IPS-11a (cell line): ENCODE results near the gene PGGHG.
"Not testable (repeated sequence)": the region's sequence is repeated elsewhere in the genome, so short reads cannot be mapped to it uniquely, and the experiment has no call there.

ENCODE experiments used
- H3K4me3 ChIP-seq: one replicate; pipeline ENCODE4 v1.5.1; 2013; ENCODE audit warnings: low read depth, low read length, control low read depth

Gene PGGHG

DNA sequence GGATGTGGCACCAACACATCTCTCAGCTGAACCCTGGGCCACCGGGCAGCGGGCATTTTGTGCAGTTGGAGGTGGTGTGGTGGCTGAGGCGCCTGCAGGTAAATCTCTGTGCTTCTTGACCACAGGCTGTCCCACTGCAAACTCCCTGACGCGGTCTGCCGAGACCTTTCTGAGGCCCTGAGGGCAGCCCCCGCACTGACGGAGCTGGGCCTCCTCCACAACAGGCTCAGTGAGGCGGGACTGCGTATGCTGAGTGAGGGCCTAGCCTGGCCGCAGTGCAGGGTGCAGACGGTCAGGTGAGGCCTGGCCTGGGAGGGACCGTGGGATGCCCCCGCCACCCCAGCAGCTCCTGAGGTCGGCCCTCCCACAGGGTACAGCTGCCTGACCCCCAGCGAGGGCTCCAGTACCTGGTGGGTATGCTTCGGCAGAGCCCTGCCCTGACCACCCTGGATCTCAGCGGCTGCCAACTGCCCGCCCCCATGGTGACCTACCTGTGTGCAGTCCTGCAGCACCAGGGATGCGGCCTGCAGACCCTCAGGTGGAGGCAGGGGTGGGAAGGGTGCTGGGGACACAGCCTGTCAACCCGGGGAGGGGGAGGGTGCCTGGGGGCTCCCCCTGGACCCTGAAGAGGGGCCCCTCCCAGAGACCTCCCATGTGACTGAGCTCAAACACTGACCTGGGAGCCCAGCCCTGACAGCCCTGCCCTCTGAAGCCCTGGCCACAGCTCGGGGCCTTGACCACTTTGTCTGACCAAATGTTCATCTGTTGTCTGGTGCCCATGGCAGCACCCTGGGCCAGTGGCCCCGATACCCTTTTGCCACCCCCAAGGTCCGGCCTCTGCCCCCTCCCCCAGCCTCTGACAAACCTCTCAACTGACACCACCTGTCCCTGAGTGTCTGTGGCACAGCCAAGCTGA, 4.6 kb upstream of the PGGHG start:
- H3K4me3 ChIP-seq, result no peak overlapping the region

DNA sequence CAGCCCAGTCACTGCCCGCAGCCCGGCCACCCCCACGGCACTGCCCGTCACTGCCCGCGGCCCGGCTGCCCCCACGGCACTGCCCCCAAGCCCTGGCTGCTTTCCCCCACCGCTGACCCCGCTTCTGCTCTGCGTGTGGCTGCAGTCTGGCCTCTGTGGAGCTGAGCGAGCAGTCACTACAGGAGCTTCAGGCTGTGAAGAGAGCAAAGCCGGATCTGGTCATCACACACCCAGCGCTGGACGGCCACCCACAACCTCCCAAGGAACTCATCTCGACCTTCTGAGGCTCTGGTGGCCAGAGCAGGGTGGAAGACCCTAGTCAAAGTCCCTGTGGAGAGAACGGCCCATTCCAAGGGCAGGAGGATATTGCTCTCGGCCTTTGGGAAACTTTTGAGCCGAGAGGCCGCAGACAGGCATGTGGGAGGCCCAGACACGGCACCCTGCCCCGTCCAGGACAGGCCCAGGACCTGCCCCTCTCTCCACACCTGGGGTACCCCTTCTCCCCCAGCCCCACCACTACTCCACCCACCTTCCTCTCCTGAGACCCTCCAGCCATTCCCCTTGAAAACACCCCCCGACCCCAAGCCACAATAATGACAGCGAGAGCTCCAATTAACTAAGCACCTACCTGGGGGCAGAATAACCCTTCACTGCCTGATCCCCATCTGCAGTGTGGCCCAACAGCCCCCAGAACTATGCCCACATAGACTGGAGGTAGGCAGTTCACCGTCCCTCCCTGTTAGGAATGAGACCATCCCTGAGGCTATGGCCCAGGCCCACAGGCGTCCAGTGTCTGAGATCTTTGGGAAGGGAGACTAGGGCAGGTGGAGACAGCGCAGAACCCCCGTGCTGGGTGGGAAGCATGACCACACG, 3.7 kb upstream of the PGGHG start:
- no peak overlapping the region for H3K4me3 ChIP-seq

DNA sequence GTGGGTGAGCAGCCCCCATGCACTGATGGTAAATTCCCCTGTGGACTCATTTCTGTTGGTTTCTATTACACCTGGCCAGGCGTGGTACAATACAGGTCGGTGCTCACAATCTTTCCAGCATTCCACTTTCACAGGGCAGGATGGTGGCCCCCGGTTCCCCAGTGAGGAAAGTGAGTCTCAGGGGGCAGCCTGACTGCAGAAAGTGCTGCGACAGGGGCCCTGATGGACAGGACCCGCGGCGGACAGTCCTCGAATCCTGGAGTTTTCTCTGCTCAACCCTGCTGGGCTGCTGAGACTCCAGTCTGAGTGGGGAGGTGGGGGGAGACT, 3.1 kb upstream of the PGGHG start:
- H3K4me3 ChIP-seq, result no peak overlapping the region

DNA sequence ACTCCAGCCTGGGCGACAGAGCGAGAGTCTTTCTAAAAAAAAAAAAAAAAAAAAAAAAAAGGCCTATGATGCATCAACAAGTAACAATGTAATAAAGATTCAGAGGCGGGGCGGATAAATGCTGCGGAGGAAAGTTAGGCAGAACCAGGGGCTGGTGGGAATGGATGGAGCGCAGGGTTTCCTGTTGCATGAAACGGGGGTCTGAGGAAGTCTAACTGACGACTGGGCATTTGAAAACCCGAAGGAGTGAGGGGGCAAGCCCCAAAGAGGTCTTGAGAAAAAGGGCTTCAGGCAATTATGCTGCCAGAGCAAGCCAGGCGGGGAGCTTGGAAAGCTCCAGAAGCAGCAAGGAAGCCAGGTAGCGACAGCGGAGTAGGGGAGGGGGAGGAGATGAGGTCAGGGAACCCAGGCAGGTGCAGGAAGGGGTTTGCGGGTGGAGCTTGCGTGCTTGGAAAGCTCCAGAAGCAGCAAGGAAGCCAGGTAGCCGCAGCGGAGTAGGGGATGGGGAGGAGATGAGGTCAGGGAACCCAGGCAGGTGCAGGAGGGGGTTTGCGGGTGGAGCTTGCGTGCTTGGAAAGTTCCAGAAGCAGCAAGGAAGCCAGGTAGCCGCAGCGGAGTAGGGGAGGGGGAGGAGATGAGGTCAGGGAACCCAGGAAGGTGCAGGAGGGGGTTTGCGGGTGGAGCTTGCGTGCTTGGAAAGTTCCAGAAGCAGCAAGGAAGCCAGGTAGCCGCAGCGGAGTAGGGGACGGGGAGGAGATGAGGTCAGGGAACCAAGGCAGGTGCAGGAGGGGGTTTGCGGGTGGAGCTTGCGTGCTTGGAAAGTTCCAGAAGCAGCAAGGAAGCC, 1.7 kb upstream of the PGGHG start:
- H3K4me3 ChIP-seq, result not testable (repeated sequence)

DNA sequence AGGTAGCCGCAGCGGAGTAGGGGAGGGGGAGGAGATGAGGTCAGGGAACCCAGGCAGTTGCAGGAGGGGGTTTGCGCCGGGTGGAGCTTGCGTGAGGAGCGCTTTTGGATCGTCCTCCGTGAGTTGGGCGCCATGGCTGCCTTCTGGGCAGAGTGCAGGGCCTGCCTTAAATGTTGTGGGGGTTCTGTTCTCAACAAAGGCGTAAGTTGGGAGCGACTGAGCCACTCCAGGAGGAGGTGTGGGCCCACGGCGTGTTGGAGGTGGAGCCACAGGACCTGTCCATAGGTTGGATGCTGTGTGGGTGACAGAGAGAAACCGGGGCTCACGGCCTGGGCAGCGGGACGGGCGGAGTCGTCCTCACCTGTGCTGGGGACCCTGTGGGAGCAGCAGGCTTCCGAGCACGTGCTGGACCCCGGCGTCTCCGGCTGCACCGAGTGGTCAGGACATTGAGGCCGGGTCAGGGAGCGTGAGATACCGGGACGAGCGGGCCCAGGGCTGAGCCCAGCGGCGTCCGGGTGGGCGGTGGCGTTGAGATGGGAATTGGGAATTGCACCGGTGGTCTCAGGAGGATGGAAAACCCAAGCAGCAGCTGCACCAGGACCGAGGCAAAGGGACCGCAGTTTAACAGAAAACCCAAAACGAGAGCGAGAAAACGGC, 977 bp upstream of the PGGHG start:
- peak overlapping the region; percentile 33 for H3K4me3 ChIP-seq

DNA sequence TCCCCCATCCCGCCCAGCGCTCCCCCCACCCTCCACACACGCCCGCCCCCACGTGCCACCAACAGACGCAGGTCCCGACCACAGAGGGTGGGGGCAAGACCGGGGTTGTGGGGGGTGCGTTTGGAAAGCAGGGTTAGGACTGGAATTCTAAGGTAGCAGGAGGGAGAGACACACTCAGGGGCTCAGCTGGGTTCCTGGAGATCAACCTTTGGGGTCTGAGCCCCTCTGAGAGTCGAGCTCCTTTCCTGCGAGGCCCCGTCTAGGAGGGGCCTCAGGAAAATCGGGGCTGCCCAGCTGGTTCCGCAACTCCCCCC, 429 bp downstream of the PGGHG start:
- no peak overlapping the region for H3K4me3 ChIP-seq

DNA sequence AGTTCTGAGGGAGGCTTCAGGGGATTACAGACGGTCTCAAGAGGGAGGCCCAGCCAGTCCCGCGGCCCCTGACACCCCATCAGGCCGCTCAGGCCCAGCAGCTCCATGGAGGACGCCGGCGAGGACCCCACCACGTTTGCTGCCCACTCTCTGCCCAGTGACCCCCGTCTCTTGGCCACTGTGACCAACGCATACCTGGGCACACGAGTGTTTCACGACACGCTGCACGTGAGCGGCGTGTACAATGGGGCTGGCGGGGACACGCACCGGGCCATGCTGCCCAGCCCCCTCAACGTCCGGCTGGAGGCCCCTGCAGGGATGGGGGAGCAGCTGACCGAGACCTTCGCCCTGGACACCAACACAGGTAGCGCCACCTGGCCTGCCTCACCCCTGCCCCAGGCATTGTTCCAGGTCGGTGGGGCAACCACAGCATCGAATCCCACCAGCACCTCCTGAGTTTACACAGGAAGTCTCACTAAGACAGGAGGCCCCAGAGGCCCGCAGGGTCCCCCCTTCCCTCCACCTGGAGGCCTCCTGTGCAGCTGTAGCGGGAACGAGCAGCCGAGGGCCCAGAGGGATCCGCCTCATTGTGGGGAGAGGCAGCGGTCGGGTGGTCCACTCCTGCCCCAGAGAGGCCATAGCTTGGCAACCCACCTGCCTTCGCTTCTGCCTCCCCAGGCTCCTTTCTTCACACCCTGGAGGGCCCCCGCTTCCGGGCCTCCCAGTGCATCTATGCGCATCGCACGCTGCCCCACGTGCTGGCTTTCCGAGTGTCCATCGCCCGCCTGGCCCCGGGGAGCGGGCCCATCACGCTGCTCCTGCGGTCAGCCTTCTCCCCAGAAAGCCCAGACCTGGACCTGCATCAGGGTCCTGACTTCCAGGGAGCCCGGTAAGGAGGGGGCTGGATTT, 1.0 kb downstream of the PGGHG start:
- no peak overlapping the region for H3K4me3 ChIP-seq

DNA sequence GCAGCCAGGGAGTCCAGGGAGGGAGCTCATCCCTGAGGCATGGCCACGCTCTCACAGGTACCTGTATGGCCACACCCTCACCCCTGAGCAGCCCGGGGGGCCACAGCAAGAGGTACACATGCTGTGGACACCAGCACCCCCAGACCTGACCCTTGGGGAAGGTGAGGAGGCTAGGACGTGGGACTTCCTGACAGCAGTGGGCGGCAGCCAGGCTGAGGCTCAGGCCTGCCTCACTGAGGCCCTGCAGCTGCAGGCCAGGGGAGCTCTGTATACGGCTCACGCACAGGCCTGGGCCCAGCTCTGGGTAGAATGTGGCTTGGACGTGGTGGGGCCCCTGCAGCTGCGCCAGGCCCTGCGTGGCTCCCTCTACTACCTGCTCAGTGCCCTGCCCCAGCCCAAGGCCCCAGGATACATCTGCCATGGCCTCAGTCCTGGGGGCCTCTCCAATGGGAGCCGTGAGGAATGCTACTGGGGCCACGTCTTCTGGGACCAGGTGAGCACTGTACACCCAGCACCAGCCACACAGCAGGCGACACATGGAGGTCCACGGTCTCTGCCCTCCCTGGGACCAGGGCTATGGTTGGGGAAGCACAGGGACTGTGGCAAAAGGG, 1.8 kb downstream of the PGGHG start:
- H3K4me3 ChIP-seq, result no peak overlapping the region

DNA sequence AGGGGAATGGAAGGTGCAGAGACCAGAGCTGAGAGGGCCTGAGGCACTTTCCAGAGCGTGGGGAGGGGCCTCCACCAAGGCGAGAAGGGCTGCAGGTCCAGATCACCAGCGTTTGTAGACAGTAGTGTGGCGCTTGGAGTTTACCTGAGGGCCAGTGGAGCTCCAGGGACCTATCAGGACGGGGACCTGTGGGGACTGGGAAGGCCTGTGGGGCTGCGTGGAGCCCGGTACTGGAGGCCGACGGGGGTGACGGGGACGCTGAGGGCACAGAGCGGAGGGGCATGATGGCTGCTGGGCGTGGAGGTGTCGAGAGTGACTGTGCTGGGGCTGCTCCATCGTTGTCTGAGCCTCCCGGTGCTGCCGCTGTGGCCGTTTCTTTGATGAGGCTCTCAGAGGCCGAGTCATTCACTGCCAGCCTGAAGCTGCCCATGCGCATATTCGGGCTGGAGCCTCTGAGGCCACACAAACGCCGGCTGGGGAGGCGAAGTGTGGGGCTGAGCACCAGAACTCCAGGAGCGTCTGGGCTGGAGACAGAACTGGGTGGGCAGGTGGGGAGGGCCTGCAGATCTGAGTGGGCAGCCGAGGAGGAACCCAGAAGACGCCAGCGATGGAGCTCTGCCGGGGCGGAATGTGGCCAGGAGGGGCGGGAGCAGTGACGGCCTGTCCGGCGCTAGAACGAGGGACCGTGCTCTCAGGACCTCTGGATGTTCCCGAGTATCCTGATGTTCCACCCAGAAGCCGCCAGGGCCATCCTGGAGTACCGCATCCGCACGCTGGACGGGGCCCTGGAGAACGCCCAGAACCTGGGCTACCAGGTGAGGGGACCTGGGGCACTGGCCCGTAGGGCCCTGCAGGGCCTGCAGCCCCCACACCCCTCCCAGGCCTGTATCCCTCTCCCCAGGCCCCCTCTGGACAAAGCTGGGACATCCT, 2.6 kb downstream of the PGGHG start:
- no peak overlapping the region for H3K4me3 ChIP-seq

DNA sequence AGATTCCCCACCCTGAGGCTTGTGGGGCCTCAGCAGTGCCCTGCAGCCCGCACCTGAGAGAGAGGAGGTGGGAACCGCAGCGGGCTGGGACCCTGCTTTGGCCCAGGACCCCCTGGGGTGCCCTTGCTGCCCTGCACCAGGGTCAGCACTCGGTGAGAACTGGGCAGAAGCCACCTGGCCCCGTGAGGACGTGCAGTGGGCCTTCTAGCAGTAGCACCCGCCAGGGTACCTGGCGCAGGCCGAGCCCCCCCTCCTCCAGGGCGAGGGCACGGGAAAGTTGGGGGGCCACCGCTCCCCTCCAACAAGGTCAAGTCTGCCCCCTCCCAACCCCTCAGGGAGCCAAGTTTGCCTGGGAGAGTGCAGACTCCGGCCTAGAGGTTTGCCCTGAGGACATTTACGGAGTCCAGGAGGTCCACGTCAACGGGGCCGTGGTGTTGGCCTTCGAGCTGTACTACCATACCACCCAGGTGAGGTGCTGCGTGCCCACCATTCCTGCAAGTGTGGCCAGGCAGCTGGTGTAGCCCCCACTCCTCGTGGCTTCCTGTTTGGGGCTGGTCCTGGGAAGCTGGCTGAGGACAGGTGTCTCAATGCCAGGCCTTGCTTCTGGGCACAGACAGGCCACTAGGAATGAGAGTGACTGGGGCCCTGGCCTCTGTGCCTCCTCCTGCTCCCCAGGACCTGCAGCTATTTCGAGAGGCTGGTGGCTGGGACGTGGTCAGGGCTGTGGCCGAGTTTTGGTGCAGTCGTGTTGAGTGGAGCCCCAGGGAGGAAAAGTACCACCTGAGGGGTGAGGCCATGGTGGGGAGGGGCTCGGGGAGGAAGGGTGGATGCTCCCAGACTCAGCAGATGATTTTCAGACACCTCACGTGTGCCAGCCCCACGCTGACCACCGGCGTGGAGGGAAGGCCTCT, 3.5 kb downstream of the PGGHG start:
- no peak overlapping the region for H3K4me3 ChIP-seq

DNA sequence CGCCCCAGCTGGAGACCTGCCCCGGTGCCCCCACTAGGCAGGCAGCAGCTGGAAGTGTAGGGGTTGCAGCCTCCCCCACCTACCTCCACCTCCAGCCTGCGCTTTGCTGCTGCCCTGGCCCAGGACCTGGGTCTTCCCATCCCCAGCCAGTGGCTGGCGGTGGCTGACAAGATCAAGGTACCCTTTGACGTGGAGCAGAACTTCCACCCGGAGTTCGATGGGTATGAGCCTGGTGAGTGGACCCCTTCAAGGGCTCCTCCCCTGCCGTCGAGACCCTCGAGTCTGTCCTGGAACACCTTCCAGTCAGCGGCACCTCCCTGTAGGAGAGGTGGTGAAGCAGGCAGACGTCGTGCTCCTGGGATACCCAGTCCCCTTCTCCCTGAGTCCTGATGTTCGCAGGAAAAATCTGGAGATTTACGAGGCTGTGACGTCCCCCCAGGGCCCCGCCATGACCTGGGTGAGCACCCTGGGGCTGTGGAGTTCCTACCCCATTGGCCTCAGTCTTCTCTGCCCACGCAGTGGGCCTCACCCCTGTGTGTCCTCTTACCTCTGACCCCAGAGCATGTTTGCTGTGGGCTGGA, 4.4 kb downstream of the PGGHG start:
- no peak overlapping the region for H3K4me3 ChIP-seq

DNA sequence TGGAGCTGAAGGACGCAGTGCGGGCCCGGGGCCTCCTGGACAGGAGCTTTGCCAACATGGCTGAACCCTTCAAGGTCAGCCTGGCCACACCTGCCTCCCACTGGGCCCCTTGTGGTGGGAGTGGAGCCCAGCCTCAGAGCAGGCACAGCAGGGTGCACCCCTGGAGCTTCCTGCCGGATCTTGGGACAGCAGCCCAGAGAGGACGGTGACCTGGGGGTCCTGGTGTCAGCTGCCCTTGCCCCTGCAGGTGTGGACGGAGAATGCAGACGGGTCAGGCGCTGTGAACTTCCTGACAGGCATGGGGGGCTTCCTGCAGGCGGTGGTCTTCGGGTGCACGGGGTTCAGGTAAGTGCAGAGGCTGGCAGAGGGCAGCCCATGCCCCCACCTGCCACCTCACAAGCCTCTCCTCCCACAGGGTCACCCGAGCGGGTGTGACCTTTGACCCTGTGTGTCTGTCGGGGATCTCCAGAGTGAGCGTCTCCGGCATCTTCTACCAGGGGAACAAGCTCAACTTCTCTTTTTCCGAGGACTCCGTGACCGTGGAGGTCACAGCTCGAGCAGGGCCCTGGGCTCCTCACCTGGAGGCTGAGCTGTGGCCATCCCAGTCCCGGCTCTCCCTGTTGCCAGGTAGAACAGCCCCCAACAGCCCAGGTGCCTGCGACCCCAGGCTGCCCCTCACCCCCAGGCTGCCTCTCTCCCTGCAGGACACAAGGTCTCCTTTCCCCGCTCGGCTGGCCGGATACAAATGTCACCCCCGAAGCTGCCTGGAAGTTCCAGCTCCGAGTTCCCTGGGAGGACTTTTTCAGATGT, 5.1 kb downstream of the PGGHG start:
- no peak overlapping the region for H3K4me3 ChIP-seq

DNA sequence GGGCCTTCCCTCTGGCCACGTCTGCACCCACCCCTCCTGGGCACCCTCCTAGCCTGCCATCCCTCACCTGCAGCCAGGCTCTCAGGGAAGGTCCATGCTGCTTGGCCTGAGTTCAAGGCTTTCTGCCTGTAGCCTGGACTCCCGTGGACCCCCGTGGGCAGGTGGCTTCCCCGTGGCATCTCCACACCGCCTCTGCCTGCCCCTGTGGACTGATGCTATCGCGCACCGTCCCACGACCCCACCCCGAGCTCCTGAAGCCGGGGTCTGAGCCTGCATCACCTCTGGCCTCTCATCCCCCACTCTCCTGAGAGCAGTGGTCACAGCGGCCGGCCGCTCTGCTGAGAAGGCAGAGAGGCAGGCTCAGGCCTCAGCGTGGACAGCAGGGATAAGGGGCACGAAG, 5.9 kb downstream of the PGGHG start:
- no peak overlapping the region for H3K4me3 ChIP-seq

DNA sequence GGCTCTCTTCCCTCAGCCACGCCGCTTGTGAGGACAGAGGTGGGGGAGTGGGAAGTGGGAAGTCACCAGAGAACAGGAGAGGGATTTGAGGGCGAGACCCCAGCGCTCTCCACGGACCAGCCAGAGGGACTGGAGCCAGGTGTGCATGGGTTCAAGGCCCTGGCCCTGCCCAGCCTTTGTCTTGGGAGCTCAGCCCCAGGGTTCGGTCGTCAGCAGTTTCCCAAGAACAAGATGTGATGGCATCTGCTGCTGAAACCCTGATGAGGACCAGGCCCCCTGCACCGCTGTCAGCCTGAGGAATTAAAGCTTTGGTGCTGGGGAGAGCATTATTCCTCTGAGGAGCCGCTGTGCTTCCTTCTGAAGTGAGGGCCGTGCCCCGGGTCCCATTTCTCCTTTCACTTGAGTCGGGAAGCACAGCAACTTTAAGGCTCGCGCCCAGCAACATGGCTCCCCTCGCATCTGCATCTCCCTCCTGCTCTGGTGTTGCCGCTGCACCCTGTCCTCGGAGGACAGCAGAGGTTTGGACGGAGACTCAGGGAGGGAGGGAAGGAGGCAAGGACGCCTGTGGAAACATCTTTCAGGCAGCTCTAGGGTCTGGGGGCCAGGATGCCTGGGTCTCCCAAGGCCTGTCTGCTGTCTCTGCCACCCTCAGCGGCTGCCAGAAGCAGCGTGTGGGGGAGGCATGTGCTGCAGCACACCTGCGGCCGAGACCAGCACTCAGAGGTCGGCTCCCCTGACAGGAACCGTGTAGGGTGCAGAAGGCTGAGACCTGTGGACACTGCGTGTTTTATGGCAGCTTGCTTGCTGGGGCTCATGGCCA, 6.6 kb downstream of the PGGHG start:
- H3K4me3 ChIP-seq, result no peak overlapping the region
